ES-I3 (cell line): ENCODE measurements around the gene MPDZ.

ENCODE experiments used
- H3K36me3 ChIP-seq: 2 replicates; pipeline ENCODE4 v1.6.1; 2013; ENCODE audit warnings: mild to moderate bottlenecking, low read length, control low read depth, moderate library complexity; ENCODE audit not compliant: insufficient read depth
- H3K4me1 ChIP-seq: 2 replicates; pipeline ENCODE4 v1.6.1; 2013; ENCODE audit warnings: mild to moderate bottlenecking, control low read depth, low read length; ENCODE audit not compliant: insufficient read depth
- H3K9ac ChIP-seq: 2 replicates; pipeline ENCODE4 v1.6.1; 2013; ENCODE audit warnings: low read depth, mild to moderate bottlenecking, low read length, moderate library complexity
- H3K9me3 ChIP-seq: 2 replicates; pipeline ENCODE4 v1.6.1; 2013; ENCODE audit warnings: mild to moderate bottlenecking, low read length, moderate library complexity; ENCODE audit not compliant: control insufficient read depth, insufficient read depth

MPDZ gene

GRCh38 chr9:13088720-13089427, 190.6 kb downstream of the MPDZ start:
- H3K36me3 ChIP-seq: no peaks in the 10 kb centered on the region
- no peak overlapping the region for H3K9ac ChIP-seq
- H3K9me3 ChIP-seq: no peaks in the 10 kb centered on the region
- no peaks in the 10 kb centered on the region for H3K4me1 ChIP-seq

GRCh38 chr9:13083963-13084528, 195.4 kb downstream of the MPDZ start:
- Histone ChIP-seq H3K9ac (no peak overlapping the region), H3K9me3 (no peaks in the 10 kb centered on the region), H3K36me3 (no peaks in the 10 kb centered on the region), H3K4me1 (no peaks in the 10 kb centered on the region)

- Histone ChIP-seq H3K4me1 (no peaks in the 10 kb centered on the region), H3K9ac (no peak overlapping the region), H3K9me3 (no peaks in the 10 kb centered on the region), H3K36me3 (no peaks in the 10 kb centered on the region)
Measured at GRCh38 chr9:13083366-13083765, 196.1 kb downstream of the MPDZ start.

GRCh38 chr9:13082796-13083195, 196.7 kb downstream of the MPDZ start:
- Histone ChIP-seq H3K36me3 (no peaks in the 10 kb centered on the region), H3K9me3 (no peaks in the 10 kb centered on the region), H3K4me1 (no peaks in the 10 kb centered on the region), H3K9ac (no peak overlapping the region)

GRCh38 chr9:13078164-13078563, 201.3 kb downstream of the MPDZ start:
- H3K36me3 ChIP-seq: no peaks in the 10 kb centered on the region
- no peaks in the 10 kb centered on the region for H3K9me3 ChIP-seq
- no peaks in the 10 kb centered on the region for H3K4me1 ChIP-seq
- H3K9ac ChIP-seq: no peak overlapping the region

- no peaks in the 10 kb centered on the region for H3K36me3 ChIP-seq
- H3K9ac ChIP-seq: no peak overlapping the region
- no peaks in the 10 kb centered on the region for H3K4me1 ChIP-seq
- H3K9me3 ChIP-seq: no peaks in the 10 kb centered on the region
Measured at GRCh38 chr9:13076616-13077015, 202.9 kb downstream of the MPDZ start.

GRCh38 chr9:13071921-13072320, 207.6 kb downstream of the MPDZ start:
- H3K9me3 ChIP-seq: no peaks in the 10 kb centered on the region
- no peaks in the 10 kb centered on the region for H3K36me3 ChIP-seq
- H3K4me1 ChIP-seq: no peaks in the 10 kb centered on the region
- H3K9ac ChIP-seq: no peak overlapping the region

- H3K36me3 ChIP-seq: no peaks in the 10 kb centered on the region
- no peaks in the 10 kb centered on the region for H3K4me1 ChIP-seq
- no peak overlapping the region for H3K9ac ChIP-seq
- no peaks in the 10 kb centered on the region for H3K9me3 ChIP-seq
Measured at GRCh38 chr9:13070612-13071595, 208.6 kb downstream of the MPDZ start.

- Histone ChIP-seq H3K4me1 (0 out of 2 replicates have a peak, but pooled peaks cover 5% of the 10 kb centered on the region), H3K9me3 (no peaks in the 10 kb centered on the region), H3K36me3 (no peaks in the 10 kb centered on the region), H3K9ac (no peak overlapping the region)
Measured at GRCh38 chr9:13069498-13069897, 210.0 kb downstream of the MPDZ start.

GRCh38 chr9:13064676-13065075, 214.8 kb downstream of the MPDZ start:
- Histone ChIP-seq H3K9me3 (no peaks in the 10 kb centered on the region), H3K9ac (no peak overlapping the region), H3K36me3 (no peaks in the 10 kb centered on the region), H3K4me1 (0 out of 2 replicates have a peak, but pooled peaks cover 7% of the 10 kb centered on the region)

- Histone ChIP-seq H3K9me3 (no peaks in the 10 kb centered on the region), H3K36me3 (no peaks in the 10 kb centered on the region), H3K9ac (no peak overlapping the region), H3K4me1 (0 out of 2 replicates have a peak, but pooled peaks cover 7% of the 10 kb centered on the region)
Measured at GRCh38 chr9:13063880-13064459, 215.5 kb downstream of the MPDZ start.

- Histone ChIP-seq H3K9me3 (no peaks in the 10 kb centered on the region), H3K4me1 (0 out of 2 replicates have a peak, but pooled peaks cover 7% of the 10 kb centered on the region), H3K9ac (no peak overlapping the region), H3K36me3 (no peaks in the 10 kb centered on the region)
Measured at GRCh38 chr9:13061390-13061789, 218.1 kb downstream of the MPDZ start.
